ENCODE measurements around the gene ZBTB7B.
A peak's percentile ranks its signal among the peaks of the same experiment; 100 is the strongest.

The ZBTB7B gene

GRCh38 chr1:155002464-155003226 is at the start of gene ZBTB7B:
Gene ZBTB7B, plus strand, starts transcription at chr1:155002802. Its CDS starts 11,859 bp downstream, at chr1:155014661.
- DNase-seq (ENCODE audit: low spot score) = no peak

- no peak for DNase-seq (ENCODE audit: low spot score)
These were observed 49.0 kb upstream of the ZBTB7B start for GRCh38 chr1:154953611-154954038.

GRCh38 chr1:154954541-154954940 is 48.1 kb upstream of the ZBTB7B start:
- DNase-seq (ENCODE audit: low spot score) = no peak

- DNase-seq (ENCODE audit: low spot score) = peak; percentile 81
These were observed 47.4 kb upstream of the ZBTB7B start for GRCh38 chr1:154955039-154955717.

- DNase-seq (ENCODE audit: low spot score) = peak; percentile 95
These were observed 46.7 kb upstream of the ZBTB7B start, which contains the start of gene PBXIP1 for GRCh38 chr1:154955718-154956543. Gene PBXIP1, minus strand, starts transcription at chr1:154956099. Its CDS starts 2,378 bp downstream, at chr1:154953721.

GRCh38 chr1:154956544-154956941 is 46.1 kb upstream of the ZBTB7B start:
- no peak for DNase-seq (ENCODE audit: low spot score)

GRCh38 chr1:154957091-154957657 is 45.4 kb upstream of the ZBTB7B start:
- DNase-seq (ENCODE audit: low spot score) = no peak

GRCh38 chr1:154958036-154958435 is 44.6 kb upstream of the ZBTB7B start:
- no peak for DNase-seq (ENCODE audit: low spot score)

- DNase-seq (ENCODE audit: low spot score) = no peak
These were observed 43.7 kb upstream of the ZBTB7B start for GRCh38 chr1:154958681-154959425.

- DNase-seq (ENCODE audit: low spot score) = no peak
These were observed 43.2 kb upstream of the ZBTB7B start for GRCh38 chr1:154959426-154959780.

- peak; percentile 27 for DNase-seq (ENCODE audit: low spot score)
These were observed 42.0 kb upstream of the ZBTB7B start for GRCh38 chr1:154960446-154961136.

GRCh38 chr1:154961207-154962155 is 41.1 kb upstream of the ZBTB7B start, which contains the start of gene PYGO2:
Gene PYGO2, minus strand, starts transcription at chr1:154961782. Its CDS starts 206 bp downstream, at chr1:154961576.
- DNase-seq (ENCODE audit: low spot score) = peak; percentile 83

GRCh38 chr1:154962156-154962749 is 40.3 kb upstream of the ZBTB7B start:
- peak; percentile 52 for DNase-seq (ENCODE audit: low spot score)

GRCh38 chr1:154962795-154963330 is 39.7 kb upstream of the ZBTB7B start:
- DNase-seq (ENCODE audit: low spot score) = no peak

- DNase-seq (ENCODE audit: low spot score) = no peak
These were observed 39.0 kb upstream of the ZBTB7B start for GRCh38 chr1:154963643-154964042.

- DNase-seq (ENCODE audit: low spot score) = no peak
These were observed 38.2 kb upstream of the ZBTB7B start for GRCh38 chr1:154964359-154964758.

GRCh38 chr1:154966111-154966510 is 36.5 kb upstream of the ZBTB7B start:
- no peak for DNase-seq (ENCODE audit: low spot score)

- no peak for DNase-seq (ENCODE audit: low spot score)
These were observed 35.2 kb upstream of the ZBTB7B start for GRCh38 chr1:154967331-154967950.

Measured in hematopoietic multipotent progenitor cell treated with erythropoietin and hydrocortisone succinate and interleukin-3 and kit ligand, for 17 days (in vitro differentiated cells).